ENCODE data around the gene NXT1.

NXT1 gene

DNA sequence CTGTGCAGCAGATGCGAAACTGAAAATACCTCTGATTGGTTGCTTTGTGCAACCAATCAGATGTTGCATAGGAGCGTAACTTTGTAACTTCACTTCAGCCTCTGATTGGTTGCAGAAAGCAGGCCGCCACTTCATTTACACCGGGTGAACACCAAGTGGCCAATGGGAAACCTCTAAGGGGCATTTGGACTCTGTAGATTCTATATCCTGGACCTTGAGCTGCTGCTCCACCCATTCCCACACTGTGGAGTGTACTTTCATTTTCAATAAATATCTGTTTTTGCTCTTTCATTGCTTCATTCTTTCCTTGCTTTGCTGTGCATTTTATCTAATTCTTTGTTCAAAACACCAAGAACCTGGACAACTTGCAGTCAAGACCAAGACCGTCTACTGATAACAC lies 14.1 kb upstream of the NXT1 start:
- DNase-seq (ENCODE audit: low read depth) = no peak
- H3K4me3 ChIP-seq (ENCODE audit: low read depth, low read length) = no peak overlapping the region
- TF ChIP-seq, protein P1, sequence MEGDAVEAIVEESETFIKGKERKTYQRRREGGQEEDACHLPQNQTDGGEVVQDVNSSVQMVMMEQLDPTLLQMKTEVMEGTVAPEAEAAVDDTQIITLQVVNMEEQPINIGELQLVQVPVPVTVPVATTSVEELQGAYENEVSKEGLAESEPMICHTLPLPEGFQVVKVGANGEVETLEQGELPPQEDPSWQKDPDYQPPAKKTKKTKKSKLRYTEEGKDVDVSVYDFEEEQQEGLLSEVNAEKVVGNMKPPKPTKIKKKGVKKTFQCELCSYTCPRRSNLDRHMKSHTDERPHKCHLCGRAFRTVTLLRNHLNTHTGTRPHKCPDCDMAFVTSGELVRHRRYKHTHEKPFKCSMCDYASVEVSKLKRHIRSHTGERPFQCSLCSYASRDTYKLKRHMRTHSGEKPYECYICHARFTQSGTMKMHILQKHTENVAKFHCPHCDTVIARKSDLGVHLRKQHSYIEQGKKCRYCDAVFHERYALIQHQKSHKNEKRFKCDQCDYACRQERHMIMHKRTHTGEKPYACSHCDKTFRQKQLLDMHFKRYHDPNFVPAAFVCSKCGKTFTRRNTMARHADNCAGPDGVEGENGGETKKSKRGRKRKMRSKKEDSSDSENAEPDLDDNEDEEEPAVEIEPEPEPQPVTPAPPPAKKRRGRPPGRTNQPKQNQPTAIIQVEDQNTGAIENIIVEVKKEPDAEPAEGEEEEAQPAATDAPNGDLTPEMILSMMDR (IDR thresholded peaks at IDR 0.05; ENCODE audit: control insufficient read depth, extremely low read depth, insufficient read depth) = no peak

DNA sequence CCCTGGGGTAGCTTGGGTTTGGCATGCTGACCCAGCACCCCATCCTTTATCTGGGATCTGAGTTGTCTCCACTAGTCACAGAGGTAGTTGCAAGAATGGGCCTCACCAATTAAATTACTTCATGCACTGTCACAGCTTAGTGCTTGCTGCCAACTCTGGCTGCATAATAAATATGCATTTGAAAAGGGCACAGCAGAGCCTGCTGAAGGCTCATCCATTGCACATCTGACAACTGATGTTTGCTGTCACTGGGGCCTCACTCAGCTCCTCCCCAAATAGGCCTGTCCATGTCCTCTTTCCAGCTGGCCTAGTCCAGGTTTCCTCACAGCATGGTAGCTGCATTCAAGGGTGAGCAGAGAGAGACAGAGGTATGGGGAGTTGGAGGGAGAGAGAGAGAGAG lies 13.3 kb upstream of the NXT1 start:
- no peak overlapping the region for H3K4me3 ChIP-seq (ENCODE audit: low read depth, low read length)
- TF ChIP-seq, protein P1 (IDR thresholded peaks at IDR 0.05; ENCODE audit: control insufficient read depth, extremely low read depth, insufficient read depth) = no peak

DNA sequence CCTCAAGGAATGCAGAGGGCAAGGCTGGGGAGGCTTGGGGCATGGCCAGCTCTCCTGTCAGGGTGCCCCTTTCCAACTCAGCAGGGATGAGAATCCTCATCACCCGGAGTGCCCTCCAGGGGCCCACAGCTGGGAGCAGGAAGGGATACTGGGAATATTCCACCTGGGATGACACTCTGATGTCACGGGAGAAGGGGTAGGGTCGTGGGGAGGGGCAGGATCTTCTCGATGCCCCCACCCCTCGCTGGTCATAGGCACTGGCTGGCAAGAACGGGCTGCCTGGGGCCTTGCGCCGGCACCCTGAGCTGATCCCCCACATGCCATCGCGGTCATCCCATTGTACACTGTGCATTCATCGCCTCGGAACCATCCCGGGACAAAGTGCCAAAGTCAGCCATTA lies 10.6 kb upstream of the NXT1 start:
- no peak overlapping the region for H3K4me3 ChIP-seq (ENCODE audit: low read depth, low read length)
- no peak for DNase-seq (ENCODE audit: low read depth)
- TF ChIP-seq, protein P1 (IDR thresholded peaks at IDR 0.05; ENCODE audit: control insufficient read depth, extremely low read depth, insufficient read depth) = no peak

More for the DNA sequence above, 13.3 kb upstream of the NXT1 start:
- DNase-seq (ENCODE audit: low read depth) = no peak

DNA sequence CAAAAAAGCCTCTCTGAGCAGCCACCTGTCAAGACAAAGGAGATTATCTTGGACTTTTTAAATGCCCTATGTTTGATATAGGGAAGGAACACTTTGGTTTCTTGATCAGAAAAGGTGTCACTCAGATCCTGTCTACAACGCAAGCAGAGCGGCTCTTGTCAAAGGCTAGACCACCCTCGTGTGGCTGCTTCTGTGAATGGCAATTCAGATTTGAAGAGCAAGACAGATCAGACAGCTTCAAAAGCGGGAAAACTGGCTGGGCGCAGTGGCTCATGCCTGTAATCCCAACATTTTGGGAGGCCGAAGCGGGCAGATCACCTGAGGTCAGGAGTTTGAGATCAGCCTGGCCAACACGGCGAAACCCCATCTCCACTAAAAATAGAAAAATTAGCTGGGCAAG lies 10.1 kb upstream of the NXT1 start:
- no peak overlapping the region for H3K4me3 ChIP-seq (ENCODE audit: low read depth, low read length)
- peak; percentile 72 for DNase-seq (ENCODE audit: low read depth)
- TF ChIP-seq, protein P1 (IDR thresholded peaks at IDR 0.05; ENCODE audit: control insufficient read depth, extremely low read depth, insufficient read depth) = peak; percentile 96

DNA sequence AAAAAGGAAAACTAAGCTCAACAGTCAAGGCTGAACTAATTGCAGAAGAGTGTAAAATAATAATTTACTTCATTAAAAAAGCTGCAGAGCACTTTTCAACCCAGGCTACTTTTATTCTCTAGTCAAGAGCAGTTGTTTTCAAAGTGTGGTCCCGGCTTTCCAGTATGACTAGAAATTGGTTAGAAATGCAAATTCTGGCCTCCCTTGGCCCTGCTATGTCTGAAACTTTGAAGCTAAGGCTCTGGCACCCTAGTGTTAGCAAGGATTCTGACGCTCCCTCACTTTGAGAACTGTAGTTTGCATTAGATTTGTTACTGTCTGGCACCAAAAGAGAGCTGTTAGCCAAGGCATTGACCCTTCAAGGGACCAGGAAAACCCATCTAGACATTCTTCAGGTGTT lies 9.5 kb upstream of the NXT1 start:
- DNase-seq (ENCODE audit: low read depth) = no peak
- TF ChIP-seq, protein P1 (IDR thresholded peaks at IDR 0.05; ENCODE audit: control insufficient read depth, extremely low read depth, insufficient read depth) = no peak
- no peak overlapping the region for H3K4me3 ChIP-seq (ENCODE audit: low read depth, low read length)

DNA sequence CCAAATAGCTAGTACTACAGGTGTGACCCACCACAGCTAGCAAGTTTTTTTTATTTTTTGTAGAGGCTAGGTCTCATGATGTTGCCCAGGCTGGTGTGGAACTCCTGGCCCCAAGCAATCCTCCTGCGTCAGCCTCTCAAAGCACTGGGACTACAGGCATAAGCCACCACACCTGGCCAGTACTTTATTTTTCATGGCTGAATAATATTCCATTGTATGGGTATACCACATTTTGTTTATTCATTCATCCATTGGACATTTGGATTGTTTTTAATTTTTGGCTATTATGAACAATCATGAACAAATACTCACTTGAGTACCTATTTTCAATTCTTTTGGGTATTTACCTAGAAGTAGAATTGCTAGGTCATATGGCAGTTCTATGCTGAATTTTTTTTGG lies 7.0 kb upstream of the NXT1 start:
- TF ChIP-seq, protein P1 (IDR thresholded peaks at IDR 0.05; ENCODE audit: control insufficient read depth, extremely low read depth, insufficient read depth) = no peak
- H3K4me3 ChIP-seq (ENCODE audit: low read depth, low read length) = no peak overlapping the region
- no peak for DNase-seq (ENCODE audit: low read depth)

DNA sequence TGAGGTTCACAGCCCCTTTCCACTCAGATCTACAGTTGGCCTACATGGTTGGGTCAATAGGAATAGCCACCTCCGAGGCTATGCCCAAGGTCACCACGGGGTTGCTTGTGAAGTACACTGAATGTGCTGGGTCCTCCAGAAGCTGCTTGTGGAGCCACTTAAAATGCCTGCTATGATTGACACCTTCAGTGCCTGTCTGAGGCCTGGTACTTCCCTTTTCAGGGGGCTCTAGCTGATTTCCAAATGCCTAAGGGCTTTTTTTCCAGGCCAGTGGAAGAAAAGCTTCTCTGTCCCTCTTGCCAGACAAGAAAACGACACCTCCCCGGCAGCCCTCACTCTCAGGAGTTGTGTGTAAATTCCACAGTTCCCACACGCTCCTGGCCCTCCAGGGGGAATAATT lies 6.3 kb upstream of the NXT1 start:
- no peak overlapping the region for H3K4me3 ChIP-seq (ENCODE audit: low read depth, low read length)
- no peak for DNase-seq (ENCODE audit: low read depth)
- TF ChIP-seq, protein P1 (IDR thresholded peaks at IDR 0.05; ENCODE audit: control insufficient read depth, extremely low read depth, insufficient read depth) = no peak

Data from LNCaP clone FGC (cell line).